Pons (tissue), 1 donor: ENCODE measurements around the gene SH3RF3.

ENCODE experiments used
- DNase-seq: peaks from one replicate; pipeline ENCODE4 v3.0.0-alpha.2; 2016; ENCODE audit warnings: low spot score

SH3RF3 gene

GRCh38 chr2:109183871-109184270 is 54.9 kb downstream of the SH3RF3 start:
- DNase-seq, result no peak

GRCh38 chr2:109184368-109184767 is 55.4 kb downstream of the SH3RF3 start:
- DNase-seq, result no peak

GRCh38 chr2:109185338-109185737 is 56.3 kb downstream of the SH3RF3 start:
- no peak for DNase-seq

- no peak for DNase-seq
These were observed 57.0 kb downstream of the SH3RF3 start for GRCh38 chr2:109185821-109186570.

DNA sequence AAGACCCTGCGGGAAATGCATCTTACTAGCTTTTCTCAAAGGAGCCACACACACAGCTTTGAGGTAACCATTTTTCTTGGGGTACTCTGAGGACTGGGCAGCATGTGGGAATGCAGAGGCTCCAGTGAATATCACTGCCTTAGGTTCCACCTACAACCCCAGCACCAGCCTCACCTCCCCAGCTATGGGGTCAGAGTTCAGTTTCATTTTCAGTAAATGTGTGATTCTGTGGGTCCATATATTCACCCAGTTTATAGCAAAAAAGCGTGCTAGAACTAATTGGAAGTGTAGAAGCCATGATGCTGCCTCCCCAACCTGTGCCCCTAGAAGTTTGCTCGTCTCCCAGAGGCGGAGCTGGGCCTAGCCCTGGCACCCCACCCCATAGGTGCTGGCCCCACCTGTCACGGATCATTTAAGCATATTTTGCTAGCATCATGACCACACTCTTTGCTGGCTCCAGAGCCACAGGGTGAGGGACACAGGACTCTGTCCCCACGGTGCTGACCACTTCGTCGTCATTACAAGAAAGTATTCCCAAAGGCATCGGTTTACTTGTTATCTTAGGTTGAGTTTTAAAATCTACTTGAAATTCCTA is 57.7 kb downstream of the SH3RF3 start:
- DNase-seq, result no peak

DNA sequence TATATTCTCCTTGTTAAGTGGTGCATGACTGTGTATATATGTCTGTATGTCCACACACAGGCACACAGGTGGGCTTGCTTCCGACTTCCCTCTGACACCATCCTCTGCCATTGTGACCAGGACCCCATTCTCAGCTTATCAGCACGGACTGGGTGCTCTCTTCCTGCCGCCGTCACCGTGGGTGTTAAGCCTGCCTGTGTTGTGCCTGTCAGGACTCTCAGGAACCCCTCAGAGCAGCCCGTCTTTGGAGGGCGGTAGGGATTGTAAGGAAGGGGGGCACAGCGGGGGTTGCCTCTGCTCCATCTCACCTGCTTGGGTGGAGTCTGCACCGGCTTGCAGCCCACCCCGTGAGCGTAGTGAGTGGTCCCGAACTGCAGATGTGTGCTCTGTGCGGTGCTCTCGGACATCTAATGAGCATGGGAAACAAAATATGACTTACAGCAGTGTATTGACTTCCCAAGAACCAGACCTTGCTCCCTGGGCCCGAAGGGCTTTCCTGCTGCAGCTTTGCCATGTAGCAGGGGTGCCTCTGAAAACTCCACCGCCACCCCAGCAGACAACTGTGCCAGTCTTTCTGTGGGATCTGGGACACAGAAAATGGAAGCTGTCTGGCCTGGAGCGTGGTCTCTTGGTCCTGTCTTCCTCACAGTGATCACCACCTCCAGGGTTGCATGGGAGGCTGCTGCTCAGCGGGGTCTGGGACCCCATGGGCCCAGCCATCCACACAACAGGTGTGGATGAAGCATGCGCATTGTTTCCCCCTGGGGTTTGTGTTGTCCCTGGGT is 58.9 kb downstream of the SH3RF3 start:
- DNase-seq, result no peak

DNA sequence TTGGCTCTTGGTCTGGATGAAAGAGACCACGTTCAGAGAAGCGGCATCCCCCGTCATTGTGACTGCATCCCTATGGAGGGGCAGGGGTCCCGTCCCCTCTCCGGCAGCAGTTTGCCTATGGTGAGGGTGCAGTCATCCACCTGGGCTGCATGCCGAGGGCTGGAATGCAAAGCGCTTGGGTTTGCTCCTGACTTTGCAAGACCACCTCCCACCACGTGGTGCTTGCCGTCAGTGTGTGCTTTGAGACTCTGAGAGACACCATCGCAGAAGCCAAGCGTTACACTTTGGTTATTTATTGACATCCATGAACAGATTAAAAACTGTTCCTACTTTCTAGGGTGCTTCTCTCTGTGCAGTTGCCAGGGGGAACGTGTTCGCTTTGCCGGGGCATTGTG is 59.5 kb downstream of the SH3RF3 start:
- no peak for DNase-seq

- no peak for DNase-seq
These were observed 59.9 kb downstream of the SH3RF3 start for GRCh38 chr2:109188898-109189297.

GRCh38 chr2:109189751-109190150 is 60.7 kb downstream of the SH3RF3 start:
- DNase-seq, result no peak

- DNase-seq, result no peak
These were observed 65.0 kb downstream of the SH3RF3 start for GRCh38 chr2:109193807-109194619.

- no peak for DNase-seq
These were observed 65.6 kb downstream of the SH3RF3 start for GRCh38 chr2:109194620-109194937.

DNA sequence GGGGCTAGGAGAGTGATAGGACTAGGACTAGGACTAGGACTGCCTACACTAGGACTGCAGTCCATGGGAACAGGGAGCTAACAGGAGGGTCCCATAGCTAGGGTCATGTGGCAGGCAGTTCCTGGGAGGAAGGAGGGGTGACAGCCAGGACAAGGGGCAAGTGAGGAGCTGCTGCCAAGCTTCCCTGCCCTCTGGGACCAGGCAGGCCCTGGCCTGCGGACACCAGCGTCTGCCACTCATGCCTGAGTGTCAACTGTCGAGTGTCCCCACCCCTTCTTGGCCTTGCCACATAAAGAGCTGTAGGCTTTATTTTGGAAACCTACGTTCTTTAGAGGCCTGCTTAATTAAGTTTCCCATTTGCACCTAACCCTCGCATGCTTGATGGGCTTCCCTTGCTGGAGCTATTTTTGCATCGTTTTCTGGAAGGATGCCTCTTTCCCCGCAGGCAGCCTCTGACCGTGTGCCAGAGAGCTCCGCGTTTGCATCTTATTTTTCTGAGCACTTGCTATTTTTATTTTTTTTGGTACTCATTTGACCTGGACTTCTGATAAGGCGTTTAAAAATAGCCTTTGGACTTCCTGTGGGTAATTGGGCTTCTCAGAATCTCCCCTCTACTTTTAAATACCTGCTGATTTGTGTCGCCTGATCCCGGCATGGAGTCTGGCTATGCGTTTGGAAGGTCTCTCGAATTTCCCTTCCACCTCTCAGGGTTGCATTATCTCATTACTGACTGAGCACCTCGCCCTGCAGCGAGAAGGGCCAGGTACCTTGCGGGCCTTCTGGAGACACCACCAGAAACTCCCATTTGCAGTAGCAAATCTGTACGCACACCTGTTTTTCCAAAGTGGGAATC is 66.4 kb downstream of the SH3RF3 start:
- DNase-seq, result no peak

- no peak for DNase-seq
These were observed 67.3 kb downstream of the SH3RF3 start for GRCh38 chr2:109196081-109196875.

DNA sequence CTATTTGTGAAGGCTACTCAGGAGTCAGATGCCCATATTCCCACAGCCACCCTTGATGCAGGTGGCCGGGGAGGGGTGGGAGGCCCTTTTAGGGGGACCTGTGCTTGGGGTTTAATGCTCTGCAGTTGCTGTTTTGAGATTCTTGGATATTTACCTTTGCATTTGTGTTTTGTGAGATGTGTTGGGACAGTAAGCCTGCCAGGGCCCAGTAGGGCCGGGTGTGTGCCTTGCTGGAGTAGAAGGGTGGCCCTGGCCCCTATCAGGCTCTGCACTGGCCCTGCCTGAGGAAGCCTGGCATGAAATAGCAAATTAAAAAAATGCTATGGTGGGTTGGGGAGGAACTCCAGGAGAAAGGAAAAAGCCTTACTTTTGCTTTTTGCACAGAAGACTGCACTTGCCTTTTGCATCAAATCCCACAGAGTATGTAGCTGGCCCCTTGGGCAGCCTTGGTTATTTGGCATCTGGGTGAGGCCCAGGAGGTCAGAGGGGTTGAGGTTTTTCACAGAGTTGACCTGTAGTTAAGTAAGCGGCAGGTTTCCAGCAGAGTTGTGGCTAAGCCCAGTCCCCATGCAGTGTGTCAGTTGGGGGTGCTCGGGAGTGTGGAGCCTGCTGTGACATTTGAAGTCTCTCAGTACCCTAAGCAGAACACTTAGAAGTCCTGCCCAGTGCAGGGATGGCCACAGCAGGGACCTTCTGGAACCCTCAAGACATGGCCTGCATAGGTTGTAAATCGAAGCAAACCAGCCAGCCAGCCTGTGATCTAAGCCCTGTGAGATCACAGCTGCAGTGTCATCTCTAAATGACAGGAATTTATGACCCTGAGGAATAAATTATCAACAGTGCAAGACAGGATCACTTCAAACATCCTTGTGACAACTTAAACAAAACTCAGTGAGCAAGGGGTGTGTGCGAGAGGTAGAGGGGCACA is 68.8 kb downstream of the SH3RF3 start:
- no peak for DNase-seq

- DNase-seq, result no peak
These were observed 70.8 kb downstream of the SH3RF3 start for GRCh38 chr2:109199790-109200189.

GRCh38 chr2:109200616-109201464 is 71.8 kb downstream of the SH3RF3 start:
- DNase-seq, result no peak

DNA sequence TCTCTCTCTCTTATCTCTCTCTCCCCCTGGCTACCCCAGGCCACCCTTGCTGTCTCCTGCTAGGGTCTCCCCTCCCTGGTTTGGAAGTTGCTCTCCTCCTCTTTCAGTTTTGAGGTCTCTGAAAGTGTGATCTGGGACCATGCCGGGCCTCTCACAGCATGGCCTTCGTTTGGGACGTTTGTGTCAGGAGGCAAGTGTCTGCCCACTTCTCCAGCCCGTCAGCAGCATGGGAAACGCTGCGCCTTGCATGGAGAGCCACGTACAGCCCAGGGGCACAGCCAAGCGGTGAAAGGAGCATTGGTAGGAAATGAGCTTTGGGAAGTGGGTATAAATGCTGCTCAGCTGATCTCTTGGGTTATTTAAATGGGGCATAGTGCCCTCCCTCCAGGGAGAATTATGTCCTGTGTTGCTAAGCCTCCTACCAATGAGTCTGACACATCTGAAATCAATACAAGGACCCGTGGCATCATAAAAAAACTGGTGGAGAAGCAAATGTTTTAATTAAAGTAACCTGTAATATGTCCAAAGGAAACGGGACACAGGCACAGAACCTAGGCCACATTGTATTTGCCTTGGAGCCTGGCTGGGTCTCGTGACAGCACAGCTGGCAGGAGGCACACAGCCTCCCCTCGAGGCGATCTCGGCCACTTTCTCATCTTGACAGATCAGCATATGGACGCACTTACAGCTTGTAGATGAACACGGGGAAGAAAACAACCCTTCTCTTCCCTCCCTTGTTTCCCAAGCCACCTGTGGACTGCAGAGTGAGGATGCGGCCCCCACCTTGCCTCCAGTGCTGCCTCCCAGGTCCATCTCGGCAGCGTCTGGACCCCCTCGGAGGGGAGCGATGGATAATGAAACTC is 72.7 kb downstream of the SH3RF3 start:
- no peak for DNase-seq

DNA sequence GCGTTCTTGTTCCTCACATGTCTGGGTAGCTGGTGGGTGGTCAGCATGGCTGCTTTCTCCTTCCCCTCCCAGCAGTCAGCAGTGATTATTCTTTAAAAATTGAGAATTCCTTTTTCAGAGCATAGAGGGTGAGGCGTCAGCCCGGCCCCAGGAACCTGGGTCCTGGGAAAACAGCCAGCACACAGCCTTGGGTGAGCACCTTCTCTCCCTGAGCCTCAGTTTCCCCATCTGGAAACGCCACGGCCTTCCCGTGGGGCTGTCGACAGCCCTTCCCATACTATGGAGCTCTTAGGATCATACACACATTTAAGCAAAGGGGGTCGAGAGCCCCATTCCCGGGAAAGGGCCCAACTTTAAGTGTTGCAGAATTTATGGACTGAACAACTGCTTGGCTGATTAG is 73.5 kb downstream of the SH3RF3 start:
- no peak for DNase-seq
